ENCODE measurements around the gene HOATZ.
A peak's percentile ranks its signal among the peaks of the same experiment; 100 is the strongest.

HOATZ gene

GRCh38 chr11:111514216-111515031, at the start of gene HOATZ:
Gene HOATZ, plus strand, starts transcription at chr11:111514778. Its CDS starts 7 bp downstream, at chr11:111514785.
- H3K27ac Mint-ChIP-seq = no peak within 1 kb of the TSS

DNA sequence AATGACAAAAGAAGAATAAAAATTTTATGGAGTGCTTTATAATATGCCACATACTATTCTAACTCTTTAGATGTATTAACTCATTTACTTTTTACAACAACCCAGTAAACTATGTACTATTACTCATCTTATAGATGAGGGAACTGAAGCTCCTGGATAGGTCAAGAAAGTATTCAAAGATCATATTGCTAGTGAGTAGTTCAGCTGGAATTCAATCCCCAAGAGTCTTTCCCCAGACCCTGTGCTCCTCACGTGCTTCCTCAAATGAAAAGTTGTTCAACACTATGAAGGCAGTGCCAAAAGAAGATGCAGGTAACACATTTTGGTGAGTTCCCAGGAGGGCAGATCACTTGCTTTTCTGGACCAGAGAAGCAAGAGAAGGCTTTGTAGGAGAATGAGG, 49.2 kb upstream of the HOATZ start:
- DNase-seq = no peak
- H3K27ac Mint-ChIP-seq = no peak overlapping the region
- ATAC-seq (replicated peaks) = no peak
- H3K4me1 Mint-ChIP-seq = no peaks in the 10 kb centered on the region
- no peaks in the 10 kb centered on the region for H3K36me3 Mint-ChIP-seq
- H3K9me3 Mint-ChIP-seq = no peaks in the 10 kb centered on the region
- no peak overlapping the region for H3K4me3 Mint-ChIP-seq
- peaks cover 21 to 24% of the 10 kb centered on the region in 2 donors for H3K27me3 Mint-ChIP-seq

More at GRCh38 chr11:111514216-111515031, at the start of gene HOATZ:
- Mint-ChIP-seq H3K36me3 (no peaks in the 10 kb centered on the region), H3K9me3 (no peaks in the 10 kb centered on the region), H3K4me1 (peaks cover 4 to 5% of the 10 kb centered on the region in 2 donors), H3K27me3 (peaks cover 35 to 52% of the 10 kb centered on the region in 2 donors), H3K4me3 (peak within 1 kb of the TSS; percentile 32 to 37)
- ATAC-seq (replicated peaks) (no peak), DNase-seq (no peak)

GRCh38 chr11:111466615-111467014, 48.0 kb upstream of the HOATZ start:
- no peak for ATAC-seq (replicated peaks)

DNA sequence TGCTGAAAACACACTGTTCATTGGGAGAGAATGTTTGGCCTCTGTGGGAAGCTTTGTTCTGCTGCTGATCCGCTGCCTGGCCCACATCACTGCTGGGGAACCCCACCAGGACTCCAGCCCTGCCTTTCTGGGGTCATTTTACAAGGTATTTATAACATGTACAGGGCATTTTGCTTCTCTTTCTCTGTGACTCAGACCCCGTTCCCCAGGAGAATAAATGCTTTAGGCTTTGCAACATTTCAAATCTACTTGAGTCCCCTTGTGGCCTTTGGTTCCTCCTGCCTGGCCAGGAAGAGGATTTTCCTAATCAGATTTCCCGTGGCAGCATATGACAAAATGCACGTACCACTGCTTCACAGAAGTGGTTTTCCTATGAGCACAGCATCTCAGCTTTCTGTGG, 45.4 kb upstream of the HOATZ start:
- no peak for DNase-seq

More at GRCh38 chr11:111466615-111467014, 48.0 kb upstream of the HOATZ start:
- peaks cover 13 to 15% of the 10 kb centered on the region in 2 donors for H3K27me3 Mint-ChIP-seq
- no peak overlapping the region for H3K4me3 Mint-ChIP-seq
- H3K4me1 Mint-ChIP-seq = no peaks in the 10 kb centered on the region
- no peaks in the 10 kb centered on the region for H3K9me3 Mint-ChIP-seq
- DNase-seq = no peak
- no peak overlapping the region for H3K27ac Mint-ChIP-seq
- H3K36me3 Mint-ChIP-seq = no peaks in the 10 kb centered on the region

GRCh38 chr11:111472228-111472627, 42.4 kb upstream of the HOATZ start:
- Mint-ChIP-seq H3K27me3 (peaks cover 6 to 9% of the 10 kb centered on the region in 2 donors), H3K9me3 (peaks cover 0 to 3% of the 10 kb centered on the region in 2 donors), H3K27ac (no peak overlapping the region), H3K4me3 (no peak overlapping the region), H3K4me1 (no peaks in the 10 kb centered on the region), H3K36me3 (no peaks in the 10 kb centered on the region)
- DNase-seq (no peak), ATAC-seq (replicated peaks) (no peak)

More for the DNA sequence above, 45.4 kb upstream of the HOATZ start:
- no peaks in the 10 kb centered on the region for H3K4me1 Mint-ChIP-seq
- H3K4me3 Mint-ChIP-seq = no peak overlapping the region
- ATAC-seq (replicated peaks) = no peak
- H3K9me3 Mint-ChIP-seq = peaks cover 0 to 1% of the 10 kb centered on the region in 2 donors
- no peaks in the 10 kb centered on the region for H3K36me3 Mint-ChIP-seq
- H3K27me3 Mint-ChIP-seq = peaks cover 6 to 11% of the 10 kb centered on the region in 2 donors
- no peak overlapping the region for H3K27ac Mint-ChIP-seq

DNA sequence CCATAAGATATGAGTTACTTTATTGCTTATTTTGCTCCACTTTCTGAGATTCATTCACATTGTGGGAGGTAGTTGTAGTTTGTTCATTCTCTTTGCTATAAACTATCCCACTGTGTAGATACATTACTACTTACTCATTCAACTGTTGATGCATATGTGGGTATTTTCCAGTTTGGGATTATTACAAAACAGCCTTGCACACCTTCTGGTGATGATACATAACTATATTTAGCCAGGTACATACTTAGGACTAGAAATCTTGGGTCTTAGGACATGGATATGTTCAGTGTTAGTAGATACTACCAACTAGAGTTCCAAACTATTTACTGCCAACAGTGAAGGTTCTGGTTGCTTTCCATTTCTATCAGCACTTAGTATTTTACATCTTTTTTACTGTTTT, 40.1 kb upstream of the HOATZ start:
- Mint-ChIP-seq H3K4me3 (no peak overlapping the region), H3K36me3 (no peaks in the 10 kb centered on the region), H3K4me1 (no peaks in the 10 kb centered on the region), H3K27ac (no peak overlapping the region), H3K9me3 (peaks cover 0 to 4% of the 10 kb centered on the region in 2 donors), H3K27me3 (peaks cover 22 to 23% of the 10 kb centered on the region in 2 donors)
- ATAC-seq (replicated peaks) (no peak), DNase-seq (no peak)

GRCh38 chr11:111476366-111476765, 38.2 kb upstream of the HOATZ start:
- Mint-ChIP-seq H3K4me3 (no peak overlapping the region), H3K36me3 (no peaks in the 10 kb centered on the region), H3K27ac (no peak overlapping the region), H3K27me3 (peaks cover 23 to 37% of the 10 kb centered on the region in 2 donors), H3K9me3 (peaks cover 4% of the 10 kb centered on the region in 2 donors), H3K4me1 (no peaks in the 10 kb centered on the region)
- ATAC-seq (replicated peaks) (no peak), DNase-seq (no peak)

- Mint-ChIP-seq H3K4me1 (no peaks in the 10 kb centered on the region), H3K27me3 (peaks cover 23 to 37% of the 10 kb centered on the region in 2 donors), H3K4me3 (no peak overlapping the region), H3K36me3 (no peaks in the 10 kb centered on the region), H3K27ac (no peak overlapping the region), H3K9me3 (peaks cover 4% of the 10 kb centered on the region in 2 donors)
- DNase-seq = no peak
- ATAC-seq (replicated peaks) = no peak
Observed at GRCh38 chr11:111476956-111477355, 37.6 kb upstream of the HOATZ start.

GRCh38 chr11:111477898-111478297, 36.7 kb upstream of the HOATZ start:
- ATAC-seq (replicated peaks) (no peak), DNase-seq (no peak)
- no peak overlapping the region for H3K4me3 Mint-ChIP-seq
- H3K36me3 Mint-ChIP-seq = no peaks in the 10 kb centered on the region
- no peaks in the 10 kb centered on the region for H3K4me1 Mint-ChIP-seq
- peaks cover 7 to 9% of the 10 kb centered on the region in 2 donors for H3K9me3 Mint-ChIP-seq
- H3K27me3 Mint-ChIP-seq = peaks cover 23 to 37% of the 10 kb centered on the region in 2 donors
- H3K27ac Mint-ChIP-seq = no peak overlapping the region

DNA sequence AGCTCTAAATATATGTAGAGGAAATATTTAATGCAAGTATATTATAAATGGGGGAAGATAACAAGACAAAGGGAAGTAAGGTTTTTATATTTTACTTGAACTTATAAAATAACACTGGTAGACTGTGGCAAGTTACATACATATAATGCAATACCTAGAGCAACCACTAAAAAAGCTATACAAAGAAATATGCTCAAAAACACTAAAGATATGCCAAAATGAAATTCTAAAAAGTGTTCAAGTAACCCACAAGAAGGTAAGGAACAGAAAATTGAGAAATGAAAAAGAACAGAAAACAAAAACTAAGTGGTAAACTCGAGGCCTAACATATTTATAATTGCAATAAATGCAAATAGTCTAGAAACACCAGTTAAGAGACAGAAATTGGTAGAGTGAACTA, 34.9 kb upstream of the HOATZ start:
- DNase-seq (no peak), ATAC-seq (replicated peaks) (no peak)
- Mint-ChIP-seq H3K36me3 (peaks cover 2 to 6% of the 10 kb centered on the region in 2 donors), H3K4me3 (no peak overlapping the region), H3K27me3 (peaks cover 25 to 50% of the 10 kb centered on the region in 2 donors), H3K9me3 (peaks cover 20 to 27% of the 10 kb centered on the region in 2 donors), H3K4me1 (no peaks in the 10 kb centered on the region), H3K27ac (no peak overlapping the region)

DNA sequence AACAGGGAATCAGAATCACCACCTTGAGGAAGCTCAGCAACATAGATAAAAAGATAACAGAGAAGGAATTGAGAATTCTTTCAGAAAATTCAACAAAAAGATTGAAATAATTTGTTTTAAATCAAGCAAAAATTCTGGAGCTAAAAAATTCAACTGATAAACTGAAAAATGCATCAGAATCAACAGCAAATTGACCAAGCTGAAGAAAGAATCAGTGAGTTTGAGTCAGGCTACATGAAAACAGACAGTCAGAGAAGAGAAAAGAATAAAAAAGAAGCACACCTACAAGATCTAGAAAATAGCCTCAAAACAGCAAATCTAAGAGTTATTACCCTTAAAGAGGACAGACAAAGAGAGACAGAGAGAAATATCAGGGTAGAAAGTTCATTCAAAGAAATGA, 31.1 kb upstream of the HOATZ start:
- Mint-ChIP-seq H3K27ac (no peak overlapping the region), H3K9me3 (peaks cover 25 to 34% of the 10 kb centered on the region in 2 donors), H3K27me3 (peaks cover 13 to 57% of the 10 kb centered on the region in 2 donors), H3K36me3 (peaks cover 2 to 8% of the 10 kb centered on the region in 2 donors), H3K4me3 (no peak overlapping the region), H3K4me1 (no peaks in the 10 kb centered on the region)
- no peak for ATAC-seq (replicated peaks)
- no peak for DNase-seq

DNA sequence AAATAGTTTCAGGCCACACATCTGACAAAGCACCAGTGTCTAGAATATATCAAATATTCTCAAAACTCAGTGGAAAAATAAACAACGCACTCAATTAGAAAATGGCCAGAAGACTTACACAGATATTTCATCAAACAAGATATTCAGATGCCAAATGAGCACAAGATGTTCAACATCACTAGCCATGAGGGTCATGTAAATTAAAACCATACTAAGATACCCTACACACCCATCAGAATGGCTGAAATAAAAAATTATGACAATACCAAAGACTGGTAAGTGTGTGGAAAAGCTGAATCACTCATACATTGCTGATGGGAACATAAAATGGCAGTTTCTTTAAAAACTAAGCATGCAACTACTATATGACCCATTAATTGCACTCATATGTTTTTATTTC, 24.1 kb upstream of the HOATZ start:
- peaks cover 4 to 39% of the 10 kb centered on the region in 2 donors for H3K27me3 Mint-ChIP-seq
- H3K4me1 Mint-ChIP-seq = no peaks in the 10 kb centered on the region
- no peak overlapping the region for H3K4me3 Mint-ChIP-seq
- H3K36me3 Mint-ChIP-seq = peaks cover 0 to 3% of the 10 kb centered on the region in 2 donors
- ATAC-seq (replicated peaks) (no peak), DNase-seq (no peak)
- H3K9me3 Mint-ChIP-seq = peaks cover 7% of the 10 kb centered on the region in 2 donors
- no peak overlapping the region for H3K27ac Mint-ChIP-seq

DNA sequence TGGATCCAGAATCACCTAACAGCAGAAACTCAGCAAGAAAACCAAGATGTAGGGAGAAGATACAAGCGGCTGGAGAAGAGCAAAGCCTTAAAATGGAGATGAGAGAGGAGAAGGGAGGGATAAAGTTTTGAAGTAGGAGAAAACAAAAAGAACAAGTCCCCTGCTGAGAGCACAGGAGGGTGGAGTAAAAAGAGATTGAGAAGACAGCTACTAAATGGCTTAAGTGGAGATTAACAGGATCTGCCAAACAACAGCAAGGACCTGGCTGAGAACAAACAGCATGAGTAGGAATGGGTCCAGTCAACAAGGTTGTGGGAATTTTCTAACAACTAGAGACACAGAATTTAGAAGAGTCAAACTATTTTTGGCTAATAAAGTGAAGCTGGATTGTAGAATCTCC, 20.5 kb upstream of the HOATZ start:
- Mint-ChIP-seq H3K36me3 (no peaks in the 10 kb centered on the region), H3K27me3 (peaks cover 0 to 23% of the 10 kb centered on the region in 2 donors), H3K4me3 (no peak overlapping the region), H3K27ac (no peak overlapping the region), H3K4me1 (no peaks in the 10 kb centered on the region), H3K9me3 (no peaks in the 10 kb centered on the region)
- no peak for DNase-seq
- no peak for ATAC-seq (replicated peaks)

- H3K36me3 Mint-ChIP-seq = no peaks in the 10 kb centered on the region
- H3K4me3 Mint-ChIP-seq = no peak overlapping the region
- H3K27ac Mint-ChIP-seq = no peak overlapping the region
- peaks cover 19 to 40% of the 10 kb centered on the region in 2 donors for H3K27me3 Mint-ChIP-seq
- no peaks in the 10 kb centered on the region for H3K9me3 Mint-ChIP-seq
- no peak for DNase-seq
- no peak for ATAC-seq (replicated peaks)
- no peaks in the 10 kb centered on the region for H3K4me1 Mint-ChIP-seq
Observed at GRCh38 chr11:111499483-111499882, 15.1 kb upstream of the HOATZ start.

DNA sequence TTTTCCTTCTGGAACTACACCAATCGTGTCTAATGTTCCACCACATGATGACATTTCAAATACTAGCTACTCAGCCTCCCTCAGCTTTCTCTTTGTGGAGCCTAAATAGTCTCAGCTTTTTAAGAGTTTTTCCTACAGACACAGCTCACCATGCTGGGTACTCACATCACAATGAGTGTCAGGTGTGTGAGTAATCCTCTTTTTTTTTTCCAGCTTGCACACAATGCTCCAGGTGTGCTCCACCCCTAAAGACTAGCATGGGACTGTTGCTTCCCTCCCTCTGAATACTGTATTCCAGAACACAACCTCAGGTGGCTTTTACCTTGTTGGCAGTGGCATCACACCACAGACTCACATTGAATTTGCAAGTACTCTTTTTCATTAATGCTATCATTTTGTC, 14.1 kb upstream of the HOATZ start:
- Mint-ChIP-seq H3K36me3 (no peaks in the 10 kb centered on the region), H3K9me3 (no peaks in the 10 kb centered on the region), H3K4me1 (no peaks in the 10 kb centered on the region), H3K4me3 (no peak overlapping the region), H3K27me3 (peaks cover 26 to 48% of the 10 kb centered on the region in 2 donors), H3K27ac (no peak overlapping the region)
- no peak for DNase-seq
- no peak for ATAC-seq (replicated peaks)
